ENCODE measurements around the gene SEPTIN8. TPM values are rescaled to one million over a fixed set of nuclear protein-coding genes. Genes with fewer than 3 reads are reported as not detected.
A peak's percentile ranks its signal among the peaks of the same experiment; 100 is the strongest.

SEPTIN8 gene
- total RNA-seq, 2 experiments from 2014 or later: 25.2 to 27.1 TPM

DNA sequence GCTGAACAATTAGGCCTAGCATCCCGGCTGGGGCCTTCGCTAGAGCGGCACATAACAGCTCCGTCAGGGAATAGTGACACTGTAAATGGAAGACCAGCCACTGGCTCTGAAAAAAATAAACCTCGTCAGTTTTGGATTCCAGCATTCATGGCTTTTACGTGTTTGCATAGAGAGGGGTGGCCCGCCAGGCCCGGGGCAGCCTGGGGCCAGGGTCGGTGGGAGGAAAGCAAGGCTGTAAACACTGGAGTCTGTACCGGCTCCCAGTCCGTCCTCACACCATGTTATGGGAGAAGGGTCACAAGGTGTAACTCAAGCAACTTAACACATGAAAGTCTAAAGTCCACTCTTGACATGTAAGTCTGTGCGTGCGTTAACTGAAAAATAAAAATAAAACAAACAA is 18.6 kb downstream of the SEPTIN8 start:
- TF ChIP-seq, protein P1, sequence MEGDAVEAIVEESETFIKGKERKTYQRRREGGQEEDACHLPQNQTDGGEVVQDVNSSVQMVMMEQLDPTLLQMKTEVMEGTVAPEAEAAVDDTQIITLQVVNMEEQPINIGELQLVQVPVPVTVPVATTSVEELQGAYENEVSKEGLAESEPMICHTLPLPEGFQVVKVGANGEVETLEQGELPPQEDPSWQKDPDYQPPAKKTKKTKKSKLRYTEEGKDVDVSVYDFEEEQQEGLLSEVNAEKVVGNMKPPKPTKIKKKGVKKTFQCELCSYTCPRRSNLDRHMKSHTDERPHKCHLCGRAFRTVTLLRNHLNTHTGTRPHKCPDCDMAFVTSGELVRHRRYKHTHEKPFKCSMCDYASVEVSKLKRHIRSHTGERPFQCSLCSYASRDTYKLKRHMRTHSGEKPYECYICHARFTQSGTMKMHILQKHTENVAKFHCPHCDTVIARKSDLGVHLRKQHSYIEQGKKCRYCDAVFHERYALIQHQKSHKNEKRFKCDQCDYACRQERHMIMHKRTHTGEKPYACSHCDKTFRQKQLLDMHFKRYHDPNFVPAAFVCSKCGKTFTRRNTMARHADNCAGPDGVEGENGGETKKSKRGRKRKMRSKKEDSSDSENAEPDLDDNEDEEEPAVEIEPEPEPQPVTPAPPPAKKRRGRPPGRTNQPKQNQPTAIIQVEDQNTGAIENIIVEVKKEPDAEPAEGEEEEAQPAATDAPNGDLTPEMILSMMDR (IDR thresholded peaks at IDR 0.05): no peak
- peaks cover 9% of the 10 kb centered on the region for H3K4me1 Mint-ChIP-seq (ENCODE audit: low read depth)
- intact Hi-C loops (cut with micrococcal nuclease): no loop called here
- no peak for ATAC-seq
- POLR2A ChIA-PET: no interaction called here
- H3K9me3 Mint-ChIP-seq: no peaks in the 10 kb centered on the region
- no peak for DNase-seq
- H3K36me3 Mint-ChIP-seq (ENCODE audit: low read depth): peaks cover 2% of the 10 kb centered on the region
- H3K27me3 Mint-ChIP-seq: no peaks in the 10 kb centered on the region
- H3K27ac Mint-ChIP-seq: no peak overlapping the region
- CTCF ChIA-PET: no interaction called here
- H3K4me3 Mint-ChIP-seq: no peak overlapping the region

DNA sequence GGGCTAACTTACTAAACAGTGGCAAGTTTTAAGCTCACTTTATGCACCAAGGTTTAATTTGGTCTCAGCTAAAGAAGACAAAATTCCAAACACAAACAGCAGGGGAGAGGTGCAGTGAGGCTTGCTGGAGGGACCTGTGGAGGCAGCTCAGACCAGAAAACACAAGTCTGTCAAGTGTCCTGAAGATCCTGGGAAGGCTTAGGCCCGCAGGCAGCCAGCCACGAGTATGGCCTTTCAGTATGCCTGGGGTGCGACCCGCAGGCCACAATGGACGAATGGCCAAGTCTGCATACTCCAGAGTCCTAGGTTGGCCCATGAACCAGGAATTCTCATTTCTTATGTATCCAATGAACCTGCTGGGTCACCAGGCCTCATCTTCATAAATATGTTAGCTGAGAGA is 20.5 kb downstream of the SEPTIN8 start:
- TF ChIP-seq, protein P1 (IDR thresholded peaks at IDR 0.05): no peak
- Mint-ChIP-seq H3K36me3 (ENCODE audit: low read depth) (peaks cover 9% of the 10 kb centered on the region), H3K4me1 (ENCODE audit: low read depth) (peaks cover 18% of the 10 kb centered on the region), H3K9me3 (no peaks in the 10 kb centered on the region), H3K27ac (no peak overlapping the region), H3K4me3 (no peak overlapping the region), H3K27me3 (no peaks in the 10 kb centered on the region)
- CTCF ChIA-PET: interaction anchor here (1.0 to 1.7 kb wide), 3 partner anchors 9 to 133 kb away, joined by 3 to 8 read pairs (median 6); partner anchors contain the start of gene CCNI2
- ATAC-seq (no peak), DNase-seq (no peak)
- intact Hi-C loops (cut with micrococcal nuclease): no loop called here
- POLR2A ChIA-PET: interaction anchor here (0.9 to 2.6 kb wide), 4 partner anchors 9 to 108 kb away, joined by 3 to 7 read pairs (median 4); partner anchors contain the start of genes KIF3A and SEPTIN8

DNA sequence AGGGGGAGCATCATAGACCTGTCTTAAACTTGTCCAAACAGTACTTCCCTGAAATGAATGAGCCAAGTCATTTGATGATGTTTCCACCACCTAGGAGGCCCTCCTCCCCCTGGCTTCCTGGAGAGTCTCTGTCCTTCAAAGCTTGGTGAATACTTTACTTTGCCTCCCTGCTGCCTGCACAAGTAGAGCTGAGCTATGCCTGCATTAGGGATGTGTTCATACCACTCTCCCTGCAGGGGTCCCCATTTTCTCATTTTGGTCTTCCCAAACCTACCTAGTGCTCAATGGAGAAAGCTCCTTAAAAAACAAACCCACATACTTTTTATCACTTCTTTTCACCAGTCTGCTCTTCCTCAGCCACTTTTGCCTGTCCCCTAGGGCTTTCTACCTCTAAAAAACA is 22.1 kb downstream of the SEPTIN8 start:
- ChIA-PET CTCF (interaction anchor here (0.8 to 6.4 kb wide), 6 partner anchors 9 to 228 kb away, joined by 3 to 39 read pairs (median 4); partner anchors contain the start of gene KIF3A), POLR2A (interaction anchor here (0.6 to 2.6 kb wide), 7 partner anchors 11 to 112 kb away, joined by 3 to 8 read pairs (median 5); partner anchors contain the start of gene SEPTIN8)
- Mint-ChIP-seq H3K27ac (no peak overlapping the region), H3K36me3 (ENCODE audit: low read depth) (peaks cover 14% of the 10 kb centered on the region), H3K9me3 (no peaks in the 10 kb centered on the region), H3K27me3 (no peaks in the 10 kb centered on the region), H3K4me1 (ENCODE audit: low read depth) (peaks cover 32% of the 10 kb centered on the region), H3K4me3 (no peak overlapping the region)
- peak; percentile 12 for ATAC-seq
- DNase-seq: peak; percentile 26
- intact Hi-C loops (cut with micrococcal nuclease): no loop called here
- TF ChIP-seq, protein P1 (IDR thresholded peaks at IDR 0.05): no peak

DNA sequence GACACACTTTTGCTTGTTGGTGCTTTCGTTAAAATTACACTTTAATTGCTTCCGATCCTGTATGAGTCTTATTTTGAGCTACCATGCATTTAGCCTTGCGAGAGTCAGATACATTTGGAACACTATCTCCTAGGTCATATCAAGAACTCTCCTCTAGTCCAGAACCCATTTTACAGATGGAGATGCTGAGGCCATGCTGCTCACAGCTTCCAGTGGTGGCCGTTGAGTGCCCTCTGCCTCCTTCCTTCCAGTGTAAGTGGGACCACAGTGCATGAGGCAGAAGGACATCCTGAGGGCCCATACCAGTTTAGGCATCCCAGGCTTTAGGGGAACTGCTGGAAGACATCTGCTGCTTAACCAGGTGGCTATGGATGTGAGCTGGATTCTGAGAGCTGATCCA is 22.9 kb downstream of the SEPTIN8 start:
- ATAC-seq (no peak), DNase-seq (no peak)
- no peaks in the 10 kb centered on the region for H3K9me3 Mint-ChIP-seq
- TF ChIP-seq, protein P1 (IDR thresholded peaks at IDR 0.05): no peak
- H3K27ac Mint-ChIP-seq: no peak overlapping the region
- CTCF ChIA-PET: interaction anchor here (1.4 to 6.4 kb wide), 4 partner anchors 8 to 227 kb away, joined by 3 to 39 read pairs (median 4); no protein-coding TSS in a partner anchor
- no peaks in the 10 kb centered on the region for H3K27me3 Mint-ChIP-seq
- POLR2A ChIA-PET: interaction anchor here (0.6 to 2.1 kb wide), 5 partner anchors 11 to 84 kb away, joined by 3 to 8 read pairs (median 5); no protein-coding TSS in a partner anchor
- H3K4me3 Mint-ChIP-seq: no peak overlapping the region
- intact Hi-C loops (cut with micrococcal nuclease): no loop called here
- peaks cover 37% of the 10 kb centered on the region for H3K4me1 Mint-ChIP-seq (ENCODE audit: low read depth)
- peaks cover 14% of the 10 kb centered on the region for H3K36me3 Mint-ChIP-seq (ENCODE audit: low read depth)

All from activated CD8-positive, alpha-beta T cell treated with anti-CD3 and anti-CD28 coated beads for 36 hours (primary cell).